Left forelimb (tissue), 1 donor: ENCODE measurements around the gene OR2L13.
"Not testable (repeated sequence)": the region's sequence is repeated elsewhere in the genome, so short reads cannot be mapped to it uniquely, and the experiment has no call there.

ENCODE experiments used
- DNase-seq: peaks from one replicate; pipeline ENCODE4 v3.0.0-alpha.2; 2018; ENCODE audit warnings: low spot score

Gene OR2L13

DNA sequence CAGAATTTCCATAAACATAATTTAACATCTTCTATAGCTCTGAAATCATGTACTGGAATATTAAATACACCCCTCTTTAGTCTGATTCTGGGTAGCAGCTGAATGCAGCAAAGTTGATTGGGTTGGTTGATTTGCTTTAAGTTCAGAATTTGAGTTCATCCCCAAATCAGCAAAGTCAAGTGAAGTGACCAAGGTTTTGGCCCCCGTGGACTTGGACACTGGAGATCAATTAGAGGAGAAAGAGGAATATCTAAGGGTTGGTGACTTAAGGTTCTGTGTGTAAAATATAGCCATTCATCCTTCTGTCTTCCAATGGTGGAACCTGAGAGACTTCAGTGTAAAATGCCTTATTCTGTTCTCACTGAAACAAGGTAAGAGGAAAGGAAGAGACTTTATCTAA is at the start of gene OR2L13:
Gene OR2L13, plus strand, starts transcription at position 301 of the 400 bp plus-strand sequence. CDS start 4,192 bp downstream, outside the sequence.
- DNase-seq = no peak

- DNase-seq = no peak
Measured at GRCh38 chr1:248045209-248045608, 49.8 kb upstream of the OR2L13 start.

GRCh38 chr1:248046536-248046935 is 48.4 kb upstream of the OR2L13 start, which contains the start of gene OR2L3:
Gene OR2L3 (plus strand): TSS chr1:248046836. CDS start chr1:248060682, 13,846 bp downstream.
- DNase-seq = no peak

- no peak for DNase-seq
Measured at GRCh38 chr1:248047008-248047407, 48.0 kb upstream of the OR2L13 start.

DNA sequence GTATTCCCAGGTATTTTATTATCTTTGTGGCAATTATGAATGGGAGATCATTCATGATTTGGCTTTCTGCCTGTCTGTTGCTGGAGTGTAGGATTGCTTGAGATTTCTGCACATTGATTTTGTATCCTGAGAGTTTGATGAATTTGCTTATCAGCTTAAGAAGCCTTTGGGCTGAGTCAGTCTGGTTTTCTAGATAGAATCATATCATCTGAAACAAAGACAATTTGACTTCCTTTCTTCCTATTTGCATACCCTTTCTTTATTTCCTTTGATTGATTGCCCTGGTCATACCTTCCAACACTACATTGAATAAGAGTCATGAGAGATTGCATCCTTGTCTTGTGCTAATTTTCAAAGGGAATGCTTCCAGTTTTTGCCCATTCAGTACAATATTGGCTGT is 40.3 kb upstream of the OR2L13 start:
- DNase-seq = no peak

DNA sequence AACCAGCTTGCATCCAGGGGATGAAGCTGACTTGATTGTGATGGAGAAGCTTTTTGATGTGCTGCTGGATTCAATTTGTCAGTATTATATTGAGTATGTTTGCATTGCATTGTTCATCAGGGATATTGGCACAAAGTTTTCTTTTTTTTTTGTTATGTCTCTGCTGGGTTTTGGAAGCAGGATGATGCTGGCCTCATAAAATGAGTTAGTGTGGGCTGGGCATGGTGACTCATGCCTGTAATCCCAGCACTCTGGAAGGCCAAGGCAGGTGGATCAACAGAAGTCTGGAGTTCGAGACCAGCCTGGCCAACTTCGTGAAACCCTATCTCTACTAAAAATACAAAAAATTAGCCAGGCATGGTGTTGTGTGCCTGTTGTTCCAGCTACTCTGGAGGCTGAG is 39.7 kb upstream of the OR2L13 start:
- DNase-seq = no peak

GRCh38 chr1:248065071-248065470 is 29.9 kb upstream of the OR2L13 start:
- no peak for DNase-seq

- DNase-seq = no peak
Measured at GRCh38 chr1:248065604-248066003, 29.4 kb upstream of the OR2L13 start.

- not testable (repeated sequence) for DNase-seq
Measured at GRCh38 chr1:248083864-248084263, 11.1 kb upstream of the OR2L13 start.

- no peak for DNase-seq
Measured at GRCh38 chr1:248098529-248098928, 3.5 kb downstream of the OR2L13 start.

- DNase-seq = no peak
Measured at GRCh38 chr1:248102847-248103246, 7.9 kb downstream of the OR2L13 start.

DNA sequence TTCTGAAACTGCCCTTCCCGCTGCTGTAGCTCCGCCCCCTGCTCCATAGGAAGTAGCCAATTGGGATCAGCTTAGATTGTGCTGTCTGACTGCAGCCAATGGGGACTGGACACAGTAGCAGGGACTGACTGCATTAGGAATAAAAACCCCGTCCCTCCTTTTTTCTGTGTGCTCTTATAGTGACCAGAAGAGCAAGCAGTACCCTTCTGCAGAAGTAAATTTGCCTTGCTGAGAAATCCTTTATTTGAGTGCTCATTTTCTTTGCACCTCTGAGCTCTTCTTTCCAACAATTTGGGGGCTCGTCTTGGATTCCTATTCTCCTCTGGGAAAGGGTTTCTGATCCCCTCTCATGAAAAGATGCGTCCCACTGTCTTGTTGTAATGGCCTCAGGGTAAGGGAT is 16.2 kb downstream of the OR2L13 start:
- no peak for DNase-seq

- DNase-seq = no peak
Measured at GRCh38 chr1:248114890-248115289, 19.9 kb downstream of the OR2L13 start.

- no peak for DNase-seq
Measured at GRCh38 chr1:248127653-248128052, 32.7 kb downstream of the OR2L13 start.

GRCh38 chr1:248136811-248137210 is 41.8 kb downstream of the OR2L13 start:
- no peak for DNase-seq

- no peak for DNase-seq
Measured at GRCh38 chr1:248140846-248141245, 45.9 kb downstream of the OR2L13 start.

DNA sequence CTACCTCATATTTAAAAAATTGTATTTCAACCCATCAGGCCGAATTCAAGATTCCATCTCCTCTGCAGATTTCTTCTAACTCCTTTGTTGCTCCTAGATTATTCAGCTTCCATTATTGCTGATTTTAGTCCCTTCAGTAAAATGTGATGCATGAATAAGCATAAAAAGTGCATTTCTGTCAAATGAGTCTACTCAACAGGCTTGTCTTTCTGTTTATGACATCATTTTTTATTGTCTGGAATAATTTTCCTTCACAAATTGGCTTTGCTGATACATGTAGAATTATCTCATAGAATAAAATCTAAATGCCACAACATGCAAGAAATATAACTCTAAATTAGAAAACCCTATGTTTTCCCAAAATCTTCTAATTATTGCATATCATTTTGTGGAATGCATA is 48.3 kb downstream of the OR2L13 start:
- DNase-seq = no peak

DNA sequence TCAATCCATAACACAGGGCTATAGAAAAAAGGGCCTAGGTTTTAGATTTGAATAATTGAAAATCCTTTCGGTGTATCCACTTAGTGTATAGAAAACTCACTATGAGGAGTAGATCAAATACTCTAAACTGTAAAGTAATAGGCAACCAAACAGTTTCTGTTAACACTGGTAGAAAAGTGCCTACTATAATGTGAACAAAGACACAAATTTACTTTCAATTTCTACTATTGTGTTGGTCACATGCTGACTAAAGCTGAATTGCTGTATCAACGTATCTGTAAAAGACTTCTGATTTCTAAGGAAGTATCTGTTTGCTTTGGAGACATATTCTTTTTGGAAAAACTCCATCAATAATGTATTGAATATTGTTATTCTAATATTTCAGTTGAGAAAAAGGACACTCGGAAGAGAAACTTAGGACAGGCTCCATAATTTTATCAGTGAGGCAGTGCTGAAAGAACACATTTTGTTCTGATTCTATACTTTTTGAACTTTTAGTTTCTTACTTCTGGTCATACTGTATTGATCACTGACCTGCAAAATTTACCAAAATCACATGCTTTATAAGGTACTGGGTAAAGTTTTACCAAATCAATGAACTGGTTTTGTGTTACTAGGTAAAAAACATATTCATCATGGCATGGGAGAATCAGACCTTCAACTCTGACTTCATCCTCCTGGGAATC is 49.7 kb downstream of the OR2L13 start, which contains the start of gene OR2M5:
Gene OR2M5, plus strand, starts transcription at position 636 of the 686 bp plus-strand sequence. Its CDS starts 0 bp downstream, at position 636.
- no peak for DNase-seq
